Fibroblast of villous mesenchyme (primary cell): Measurements from ENCODE around the gene ARCN1. TPM values are rescaled to one million over a fixed set of nuclear protein-coding genes. Genes with fewer than 3 reads are reported as not detected.

Experiments used
- DNase-seq: peaks from one replicate; pipeline ENCODE4 v3.0.0-alpha.2; 2010; ENCODE audit warnings: low read depth
- H3K4me3 ChIP-seq: 2 replicates; pipeline ENCODE4 v1.5.1; 2011; ENCODE audit warnings: low read depth, mild to moderate bottlenecking, low read length
- CTCF ChIP-seq: IDR thresholded peaks from 2 replicates; pipeline ENCODE4 v1.5.1; 2012; ENCODE audit warnings: low read depth, mild to moderate bottlenecking, low read length; ENCODE audit not compliant: insufficient read depth
- small RNA-seq: library from RNA; depleted of rRNA; stranded (forward); fragments of <200 nt; gene quantifications from one replicate; pipeline ENCODE3, GENCODE V24; 2012
- total RNA-seq: library from RNA; depleted of rRNA; stranded (reverse); fragments of >200 nt; gene quantifications from 2 replicates; pipeline ENCODE4 v1.2.3, GENCODE V29; 2012

Gene ARCN1
- total RNA-seq, 1 donor: 248 TPM

- TF ChIP-seq CTCF: no peak
- no peak overlapping the region for H3K4me3 ChIP-seq
- no peak for DNase-seq
Observed at GRCh38 chr11:118645066-118645715, 73.0 kb downstream of the ARCN1 start.

- H3K4me3 ChIP-seq: no peak overlapping the region
- DNase-seq: no peak
- no peak for TF ChIP-seq CTCF
Observed at GRCh38 chr11:118646393-118646792, 74.2 kb downstream of the ARCN1 start.

GRCh38 chr11:118648291-118648690, 76.1 kb downstream of the ARCN1 start:
- no peak for DNase-seq
- TF ChIP-seq CTCF: no peak
- H3K4me3 ChIP-seq: no peak overlapping the region

- no peak for DNase-seq
- TF ChIP-seq CTCF: no peak
- H3K4me3 ChIP-seq: no peak overlapping the region
Observed at GRCh38 chr11:118649941-118650340, 77.7 kb downstream of the ARCN1 start.

GRCh38 chr11:118650366-118650765, 78.2 kb downstream of the ARCN1 start:
- no peak for DNase-seq
- no peak overlapping the region for H3K4me3 ChIP-seq
- TF ChIP-seq CTCF: no peak

GRCh38 chr11:118651820-118652219, 79.6 kb downstream of the ARCN1 start:
- DNase-seq: no peak
- no peak overlapping the region for H3K4me3 ChIP-seq
- TF ChIP-seq CTCF: no peak

Small RNA genes lying within 50 kb of the gene (small RNA-seq; reads per million reads assigned to genes)
- gene RNU6-1157P: not detected

Other genes with a start within 250 kb of the ARCN1 start
- not detected in 2 replicates for gene CD3D, start 229.7 kb upstream of the ARCN1 start, total RNA-seq
- not detected in 2 replicates for gene CD3G, start 228.1 kb upstream of the ARCN1 start, total RNA-seq
- gene UBE4A, start 212.8 kb upstream of the ARCN1 start, total RNA-seq: 50.3 and 58.3 TPM in 2 replicates
- 34.1 and 44.0 TPM in 2 replicates for gene ATP5MG, start 170.8 kb upstream of the ARCN1 start, total RNA-seq
- gene KMT2A, start 135.9 kb upstream of the ARCN1 start, total RNA-seq: 39.6 and 47.1 TPM in 2 replicates
- 0.97 and 1.7 TPM in 2 replicates for gene TTC36, start 44.9 kb upstream of the ARCN1 start, total RNA-seq
- gene TMEM25, start 41.2 kb upstream of the ARCN1 start, total RNA-seq: 25.8 and 35.4 TPM in 2 replicates
- gene IFT46, start 6.5 kb upstream of the ARCN1 start, total RNA-seq: 22.9 and 27.2 TPM in 2 replicates
- 129 and 132 TPM in 2 replicates for gene PHLDB1, start 35.2 kb downstream of the ARCN1 start, total RNA-seq
- gene TREH, start 107.2 kb downstream of the ARCN1 start, total RNA-seq: not detected in 2 replicates
- gene DDX6, start 218.8 kb downstream of the ARCN1 start, total RNA-seq: 91.8 and 132 TPM in 2 replicates